ENCODE measurements around the gene CFAP221.

The CFAP221 gene

GRCh38 chr2:119544075-119544938 is at the start of gene CFAP221:
CFAP221 (plus strand) TSS chr2:119544449; CDS start chr2:119546132, 1,683 bp downstream.
- DNase-seq (ENCODE audit: low spot score) (peak; percentile 49), FAIRE-seq (no peak)

DNA sequence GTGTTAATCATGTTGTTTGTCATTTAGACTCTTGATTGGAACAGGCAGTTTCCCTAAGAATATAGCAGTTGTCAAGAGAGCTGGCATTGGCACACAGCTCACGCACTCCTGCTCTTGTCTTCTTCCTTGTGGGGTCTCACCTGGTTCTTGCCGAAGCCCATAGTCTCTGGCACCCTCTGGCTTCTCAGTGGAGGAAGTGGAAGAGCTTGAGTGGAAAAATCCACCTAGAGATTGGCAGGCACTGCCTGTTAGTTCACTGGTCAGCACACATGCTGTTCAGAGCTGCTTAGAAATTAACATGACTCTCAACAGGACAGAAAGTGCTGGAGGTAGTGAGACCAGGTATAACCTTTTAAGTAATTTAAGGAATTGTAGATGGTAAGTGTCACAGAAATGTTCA is 48.3 kb upstream of the CFAP221 start:
- DNase-seq (ENCODE audit: low spot score) (no peak), FAIRE-seq (no peak)

- FAIRE-seq (no peak), DNase-seq (ENCODE audit: low spot score) (no peak)
These were observed 47.6 kb upstream of the CFAP221 start for GRCh38 chr2:119496682-119497081.

DNA sequence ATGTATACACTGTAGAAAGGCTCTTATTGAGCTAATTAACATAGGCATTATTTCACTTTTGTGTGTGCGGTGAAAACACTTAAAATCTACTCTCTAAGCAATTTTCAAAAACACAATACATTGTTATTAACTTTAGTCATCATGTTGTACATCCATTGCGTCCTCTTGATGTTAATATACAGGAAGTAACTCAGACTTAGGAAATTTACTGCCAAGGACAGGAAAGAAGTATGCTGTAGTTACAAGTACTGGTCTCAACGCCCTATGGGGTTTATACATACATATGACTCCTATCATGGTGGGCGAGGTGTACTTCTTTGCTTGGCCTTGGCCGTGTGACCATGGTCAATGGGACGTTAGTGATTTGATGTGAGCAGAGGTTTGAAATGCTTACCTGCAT is 35.5 kb upstream of the CFAP221 start:
- DNase-seq (ENCODE audit: low spot score) (no peak), FAIRE-seq (no peak)

DNA sequence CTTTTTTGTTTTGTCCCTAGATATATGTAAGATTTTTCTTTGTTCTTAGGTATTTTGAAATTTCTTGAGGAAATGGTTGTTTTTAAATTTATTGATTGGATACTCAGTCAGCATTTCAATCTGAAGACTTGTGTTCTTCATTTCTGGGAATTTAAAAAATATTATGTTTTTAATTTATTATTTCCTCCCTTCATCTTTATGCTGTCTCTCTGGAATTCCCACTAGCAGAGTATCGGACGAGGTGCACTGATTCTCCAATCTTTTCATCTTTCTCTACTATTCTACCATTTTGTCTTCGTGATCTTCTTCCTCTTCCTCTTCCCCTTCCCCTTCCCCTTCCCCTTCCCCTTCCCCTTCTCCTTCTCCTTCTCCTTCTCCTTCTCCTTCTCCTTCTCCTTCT is 32.3 kb upstream of the CFAP221 start:
- FAIRE-seq (no peak), DNase-seq (ENCODE audit: low spot score) (no peak)

DNA sequence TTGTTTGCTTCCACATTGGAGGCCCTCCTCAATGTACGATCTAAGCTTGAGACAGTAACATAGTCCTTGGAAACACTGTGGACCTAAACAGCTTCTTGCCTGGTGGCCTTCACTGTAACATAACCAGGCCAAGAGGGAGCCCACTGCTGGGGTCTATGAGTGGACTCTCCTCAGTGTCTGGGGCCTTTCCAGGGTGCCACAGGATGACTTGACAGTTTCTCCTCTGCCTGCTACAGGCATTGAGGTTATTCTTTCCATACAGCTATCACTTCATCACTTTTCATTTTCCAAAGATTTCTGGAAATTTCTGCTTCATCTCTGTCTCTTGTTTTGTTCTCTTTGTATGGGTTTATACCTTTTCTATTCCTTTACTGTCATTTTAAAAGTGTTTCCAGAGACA is 31.3 kb upstream of the CFAP221 start:
- DNase-seq (ENCODE audit: low spot score): no peak

DNA sequence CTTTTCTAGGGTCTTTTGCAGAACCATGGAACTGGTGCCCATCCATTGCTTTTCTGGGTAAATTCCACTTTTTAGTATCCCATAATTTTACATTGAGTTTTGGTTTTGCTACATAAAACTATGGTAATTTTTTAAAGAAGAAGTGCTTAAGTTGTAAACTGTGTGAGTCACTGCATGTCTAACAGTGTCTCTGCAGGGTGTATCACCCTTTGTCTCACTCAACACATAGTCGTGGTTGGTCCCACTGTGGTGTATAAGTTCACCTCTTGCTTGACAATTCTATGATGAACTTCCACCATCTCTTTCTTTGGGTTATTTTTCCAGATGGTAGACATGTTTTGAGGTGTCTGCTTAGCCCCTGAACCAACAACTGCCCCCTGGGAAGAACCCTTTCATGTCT is 30.4 kb upstream of the CFAP221 start:
- DNase-seq (ENCODE audit: low spot score) (no peak), FAIRE-seq (no peak)

More for the DNA sequence above, 31.3 kb upstream of the CFAP221 start:
- no peak for FAIRE-seq

GRCh38 chr2:119516121-119516520 is 28.1 kb upstream of the CFAP221 start:
- FAIRE-seq: no peak
- no peak for DNase-seq (ENCODE audit: low spot score)

DNA sequence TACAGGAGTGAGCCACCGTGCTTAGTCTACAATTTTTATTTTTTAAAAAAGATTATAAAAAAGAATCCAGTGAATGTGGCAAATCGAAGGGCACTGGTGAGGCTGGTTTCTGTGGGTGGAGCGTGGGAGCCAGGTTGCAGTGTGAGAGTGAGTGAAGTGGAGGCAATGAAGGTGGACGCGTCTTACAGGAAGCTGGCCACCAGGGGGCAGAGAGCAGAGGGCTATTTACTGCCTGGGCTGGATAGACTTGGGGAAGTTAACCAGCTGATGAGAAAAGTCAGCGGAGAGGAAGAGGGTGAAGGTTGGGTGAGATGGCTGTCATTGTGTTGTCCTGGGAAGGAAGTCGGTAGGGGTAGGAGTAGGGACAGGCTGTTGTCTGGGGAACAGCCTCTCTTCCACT is 26.8 kb upstream of the CFAP221 start:
- FAIRE-seq (no peak), DNase-seq (ENCODE audit: low spot score) (peak; percentile 17)

GRCh38 chr2:119518401-119519056 is 25.7 kb upstream of the CFAP221 start:
- no peak for DNase-seq (ENCODE audit: low spot score)

DNA sequence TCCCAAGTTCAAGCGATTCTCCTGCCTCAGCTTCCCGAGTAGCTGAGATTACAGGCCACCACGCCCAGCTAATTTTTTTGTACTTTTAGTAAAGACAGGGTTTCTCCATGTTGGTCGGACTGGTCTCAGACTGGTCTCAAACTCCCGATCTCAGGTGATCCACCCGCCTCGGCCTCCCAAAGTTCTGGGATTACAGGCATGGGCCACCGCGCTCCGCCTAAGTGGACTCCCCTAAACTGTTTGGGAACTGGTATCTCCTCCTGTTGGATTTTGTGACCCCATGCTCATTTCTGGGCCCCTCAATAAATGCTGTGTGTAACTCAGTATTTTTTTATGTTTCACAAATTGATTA is 25.2 kb upstream of the CFAP221 start:
- no peak for DNase-seq (ENCODE audit: low spot score)
- no peak for FAIRE-seq

More at GRCh38 chr2:119518401-119519056, 25.7 kb upstream of the CFAP221 start:
- no peak for FAIRE-seq

- FAIRE-seq: no peak
These were observed 23.4 kb upstream of the CFAP221 start for GRCh38 chr2:119520696-119521432.

DNA sequence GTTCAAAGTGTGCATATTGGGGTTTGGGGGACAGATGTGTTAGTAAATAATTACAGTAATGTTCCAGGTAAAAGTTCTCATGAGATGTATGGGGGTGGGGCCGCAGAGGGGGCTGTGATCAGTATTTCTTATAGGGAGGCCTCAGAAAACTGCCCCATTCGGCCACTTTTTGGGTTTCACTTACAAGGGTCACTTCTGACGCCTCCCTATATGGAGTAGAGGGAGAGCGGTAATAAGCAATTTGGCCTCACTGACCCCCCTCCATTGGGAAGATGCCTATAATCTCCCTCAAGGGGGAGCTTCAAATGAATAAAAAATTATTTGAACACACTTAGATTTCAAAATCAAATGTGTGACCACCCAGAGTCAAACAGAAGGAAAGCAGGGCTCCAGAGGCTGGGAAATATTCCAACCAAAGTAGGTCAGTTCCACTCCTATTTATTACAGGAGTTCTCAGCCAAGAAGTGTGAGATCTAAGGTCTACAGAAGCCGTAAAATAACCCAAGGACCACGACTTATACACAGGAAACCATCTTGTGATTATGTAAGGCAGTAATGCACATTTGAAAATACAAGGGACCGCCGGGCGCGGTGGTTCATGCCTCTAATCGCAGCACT is 22.7 kb upstream of the CFAP221 start:
- DNase-seq (ENCODE audit: low spot score): no peak

More at GRCh38 chr2:119520696-119521432, 23.4 kb upstream of the CFAP221 start:
- no peak for DNase-seq (ENCODE audit: low spot score)

GRCh38 chr2:119522671-119523070 is 21.6 kb upstream of the CFAP221 start:
- FAIRE-seq (no peak), DNase-seq (ENCODE audit: low spot score) (no peak)

More for the DNA sequence above, 22.7 kb upstream of the CFAP221 start:
- FAIRE-seq: no peak

DNA sequence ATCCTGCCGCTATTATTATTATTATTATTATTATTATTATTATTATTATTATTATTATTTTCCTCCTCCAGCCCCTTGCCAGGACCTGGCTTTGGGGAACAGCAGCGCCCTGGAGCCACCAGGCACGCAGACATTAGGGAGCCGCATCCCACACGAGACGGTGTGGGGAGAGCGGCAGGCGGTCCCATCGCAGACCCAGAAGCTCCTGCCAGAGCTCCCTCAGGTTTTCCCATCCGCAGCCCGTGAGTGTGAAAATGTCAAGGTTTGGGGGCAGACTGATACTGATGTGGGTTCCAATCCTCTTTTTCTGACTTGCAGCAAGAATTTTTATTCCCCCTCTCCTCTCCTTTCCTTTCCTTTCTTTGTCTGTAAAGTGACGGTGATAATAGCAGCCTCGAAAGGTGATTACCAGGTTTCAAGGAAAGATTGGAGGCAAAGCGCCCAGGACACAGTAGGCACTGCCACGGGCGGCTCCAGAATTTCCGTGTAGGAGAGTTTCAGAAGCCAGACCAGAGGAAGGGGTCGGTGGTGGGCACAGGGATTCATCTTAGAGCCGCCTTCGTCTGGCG is 20.8 kb upstream of the CFAP221 start:
- FAIRE-seq (no peak), DNase-seq (ENCODE audit: low spot score) (no peak)

GRCh38 chr2:119523952-119524694 is 20.1 kb upstream of the CFAP221 start, which contains the start of gene SCTR:
SCTR (minus strand) TSS chr2:119524483; CDS start chr2:119524226, 257 bp downstream.
- DNase-seq (ENCODE audit: low spot score): no peak

DNA sequence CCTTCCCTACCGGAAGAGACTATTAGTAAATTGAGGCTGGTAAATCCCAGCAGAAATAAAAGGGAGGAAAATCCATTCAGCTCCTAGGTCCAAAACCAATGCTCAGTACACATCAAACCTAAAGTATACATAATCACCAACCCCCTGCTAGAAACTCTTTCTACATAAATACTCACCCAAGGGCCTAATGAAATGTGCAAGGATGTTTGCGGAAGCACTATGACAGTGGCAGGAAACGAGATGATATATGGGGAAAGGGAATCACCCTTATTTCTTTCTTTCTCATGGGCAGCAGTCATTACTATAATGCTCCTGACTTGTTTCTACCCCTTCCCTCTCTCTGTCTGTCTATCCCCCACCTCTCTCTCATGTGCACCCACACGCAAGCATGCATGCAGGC is 18.6 kb upstream of the CFAP221 start:
- FAIRE-seq: no peak
- DNase-seq (ENCODE audit: low spot score): no peak

More at GRCh38 chr2:119523952-119524694, 20.1 kb upstream of the CFAP221 start, which contains the start of gene SCTR:
- FAIRE-seq: no peak

DNA sequence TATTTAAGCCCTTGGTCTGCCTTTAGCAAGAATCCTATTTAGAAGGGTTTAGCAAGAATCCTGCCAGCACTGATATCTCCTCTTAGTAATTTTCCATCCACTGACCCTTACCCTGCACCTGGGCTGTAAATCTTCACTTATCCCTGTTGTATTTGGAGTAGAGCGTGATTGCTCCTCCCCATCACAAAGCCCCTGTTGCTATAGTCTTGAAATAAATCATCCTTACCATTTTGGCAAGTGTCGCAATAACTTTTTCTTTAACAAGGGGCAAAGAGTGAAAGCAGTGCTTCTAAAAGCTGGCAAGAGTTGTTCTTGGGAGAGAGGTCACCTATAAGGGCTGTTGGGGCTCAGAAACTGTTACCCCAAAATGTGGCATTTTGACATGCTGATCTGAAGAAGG is 16.2 kb upstream of the CFAP221 start:
- no peak for FAIRE-seq

DNA sequence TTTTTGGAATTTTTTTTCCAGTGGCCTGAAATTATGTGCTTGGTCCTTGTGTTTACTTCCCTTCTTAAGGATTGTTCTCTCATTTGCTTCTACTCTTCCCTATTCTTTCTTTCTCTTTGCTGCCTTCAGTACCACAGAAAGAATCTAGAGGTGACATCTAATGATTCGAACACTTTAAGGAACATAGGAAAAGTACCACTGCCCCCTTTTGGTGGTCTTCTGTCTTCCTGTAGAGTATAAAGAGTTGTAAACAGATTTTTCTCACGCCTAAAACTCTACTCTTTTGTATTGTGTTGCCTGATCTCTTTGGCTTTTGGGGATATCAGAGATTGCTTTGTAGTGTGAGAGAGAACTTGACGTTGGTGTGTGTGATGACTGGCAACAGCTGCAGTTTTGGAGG is 13.0 kb upstream of the CFAP221 start:
- FAIRE-seq: no peak
- peak; percentile 30 for DNase-seq (ENCODE audit: low spot score)

More for the DNA sequence above, 16.2 kb upstream of the CFAP221 start:
- DNase-seq (ENCODE audit: low spot score): no peak

- FAIRE-seq: peak; percentile 43
- DNase-seq (ENCODE audit: low spot score): no peak
These were observed 10.7 kb upstream of the CFAP221 start for GRCh38 chr2:119533560-119533959.
